Activated CD4-positive, alpha-beta T cell treated with anti-CD3 and anti-CD28 coated beads, Interleukin-2, amount 10 ng/mL, durations not matched to agents 7 days and 5 days (primary cell): ENCODE measurements around the gene ANKRD66. TPM values are rescaled to one million over a fixed set of nuclear protein-coding genes. Genes with fewer than 3 reads are reported as not detected.
"Not testable (repeated sequence)": the region's sequence is repeated elsewhere in the genome, so short reads cannot be mapped to it uniquely, and the experiment has no call there.

ENCODE experiments used
- CTCF ChIA-PET: fragments of 350-600 bp; sonication (Branson Sonifier 250); formaldehyde crosslinking; loops from one replicate; lab custom pipeline; 2021; ENCODE audit warnings: antibody characterized with exemption; lab: Charles Lee
- POLR2A ChIA-PET: fragments of 350-600 bp; sonication (Branson Sonifier 250); formaldehyde crosslinking; loops from one replicate; lab custom pipeline; 2021; ENCODE audit warnings: antibody characterized with exemption; lab: Charles Lee
- DNase-seq: peaks from one replicate; pipeline ENCODE4 v3.0.0-alpha.2; 2020
- H3K27ac Mint-ChIP-seq: one replicate; pipeline ENCODE4 v1.8.0; 2021; ENCODE audit warnings: mild to moderate bottlenecking, moderate library complexity, mixed read lengths
- H3K27me3 Mint-ChIP-seq: one replicate; pipeline ENCODE4 v1.8.0; 2021; ENCODE audit warnings: mixed read lengths
- H3K36me3 Mint-ChIP-seq: one replicate; pipeline ENCODE4 v1.8.0; 2021; ENCODE audit warnings: low read depth, mixed read lengths
- H3K4me1 Mint-ChIP-seq: one replicate; pipeline ENCODE4 v1.8.0; 2021; ENCODE audit warnings: mixed read lengths
- H3K4me3 Mint-ChIP-seq: one replicate; pipeline ENCODE4 v1.8.0; 2021; ENCODE audit warnings: mild to moderate bottlenecking, moderate library complexity, mixed read lengths
- H3K9me3 Mint-ChIP-seq: one replicate; pipeline ENCODE4 v1.8.0; 2021; ENCODE audit warnings: mixed read lengths
- total RNA-seq, 2 experiments: library from RNA; stranded (reverse); gene quantifications; one replicate each; pipeline ENCODE4 v1.2.3, GENCODE V29; 2021

The ANKRD66 gene
- total RNA-seq, 2 experiments from 2014 or later = not detected

GRCh38 chr6:46758960-46759753 is 12.4 kb downstream of the ANKRD66 start:
- CTCF ChIA-PET = no interaction called here
- H3K4me3 Mint-ChIP-seq = no peak overlapping the region
- no peaks in the 10 kb centered on the region for H3K36me3 Mint-ChIP-seq
- POLR2A ChIA-PET = no interaction called here
- no peaks in the 10 kb centered on the region for H3K9me3 Mint-ChIP-seq
- no peak overlapping the region for H3K27ac Mint-ChIP-seq
- H3K27me3 Mint-ChIP-seq = no peaks in the 10 kb centered on the region
- no peaks in the 10 kb centered on the region for H3K4me1 Mint-ChIP-seq
- DNase-seq = no peak

DNA sequence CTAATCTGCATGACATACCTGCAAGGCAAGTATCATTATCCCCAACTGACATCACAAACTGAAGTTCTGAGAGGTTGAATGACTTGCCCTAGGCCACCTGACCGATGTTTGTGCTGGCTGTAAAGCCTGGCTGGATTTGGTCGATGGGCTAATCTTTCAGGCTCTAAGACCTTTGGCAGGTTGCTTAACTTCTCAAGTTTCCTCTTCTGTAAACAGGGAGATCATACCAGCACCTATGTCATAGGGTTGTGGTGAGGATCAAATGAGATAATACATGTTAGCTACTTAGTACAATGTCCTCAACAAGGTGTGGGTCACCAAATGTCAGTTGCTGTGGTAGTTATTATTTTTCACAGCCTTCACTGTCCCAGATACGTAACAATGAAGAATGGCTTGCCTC is 14.2 kb downstream of the ANKRD66 start:
- ChIA-PET POLR2A (no interaction called here), CTCF (no interaction called here)
- DNase-seq = no peak
- Mint-ChIP-seq H3K4me1 (no peaks in the 10 kb centered on the region), H3K27ac (no peak overlapping the region), H3K9me3 (no peaks in the 10 kb centered on the region), H3K27me3 (no peaks in the 10 kb centered on the region), H3K36me3 (no peaks in the 10 kb centered on the region), H3K4me3 (no peak overlapping the region)

DNA sequence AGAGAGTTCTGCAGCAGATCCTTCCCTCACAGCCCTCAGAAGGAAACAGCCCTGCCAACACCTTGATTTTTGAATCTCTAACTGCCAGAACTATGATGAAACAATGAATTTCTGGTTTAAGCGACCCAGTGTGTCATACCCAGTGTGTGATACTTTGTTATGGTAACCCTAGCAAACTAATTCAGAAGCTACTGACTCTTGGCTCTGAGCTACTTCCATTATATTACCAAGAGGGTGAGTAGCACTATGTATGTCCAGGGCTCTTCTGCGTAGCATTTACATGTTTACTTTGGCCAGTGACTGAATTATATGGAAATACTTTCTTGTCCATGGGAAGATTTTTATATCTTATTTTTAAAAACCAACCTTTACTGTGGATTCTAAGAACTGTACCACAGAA is 16.7 kb downstream of the ANKRD66 start:
- no peak for DNase-seq
- H3K27me3 Mint-ChIP-seq = peaks cover 3% of the 10 kb centered on the region
- H3K4me3 Mint-ChIP-seq = no peak overlapping the region
- POLR2A ChIA-PET = no interaction called here
- no peaks in the 10 kb centered on the region for H3K9me3 Mint-ChIP-seq
- H3K36me3 Mint-ChIP-seq = no peaks in the 10 kb centered on the region
- no peak overlapping the region for H3K27ac Mint-ChIP-seq
- no peaks in the 10 kb centered on the region for H3K4me1 Mint-ChIP-seq
- CTCF ChIA-PET = no interaction called here

- H3K9me3 Mint-ChIP-seq, H3K4me1 Mint-ChIP-seq, H3K4me3 Mint-ChIP-seq, H3K36me3 Mint-ChIP-seq, CTCF ChIA-PET, POLR2A ChIA-PET, H3K27ac Mint-ChIP-seq, DNase-seq, H3K27me3 Mint-ChIP-seq: not testable (repeated sequence)
These were observed 17.5 kb downstream of the ANKRD66 start for GRCh38 chr6:46764280-46764679.

DNA sequence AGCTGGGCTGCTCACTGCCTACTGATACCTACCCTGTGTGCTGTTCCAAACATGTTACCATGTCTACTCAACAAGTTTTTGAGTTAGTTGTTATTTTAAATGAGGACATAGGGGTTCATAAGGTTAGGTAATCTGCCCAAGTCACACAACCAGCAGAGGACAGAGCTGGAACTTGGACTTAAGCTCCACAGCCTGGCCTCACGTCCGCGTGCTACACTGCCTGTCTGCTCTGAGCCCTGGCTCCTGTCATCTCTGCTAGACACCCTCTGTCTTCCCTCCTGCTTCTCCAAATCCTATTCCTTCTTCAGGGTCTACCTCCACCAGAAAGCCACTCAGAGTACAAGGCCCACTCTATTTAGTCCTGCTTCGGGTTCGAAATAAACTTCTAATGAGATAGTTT is 18.2 kb downstream of the ANKRD66 start:
- H3K9me3 Mint-ChIP-seq = no peaks in the 10 kb centered on the region
- ChIA-PET POLR2A (no interaction called here), CTCF (no interaction called here)
- H3K36me3 Mint-ChIP-seq = no peaks in the 10 kb centered on the region
- DNase-seq = no peak
- H3K4me3 Mint-ChIP-seq = no peak overlapping the region
- no peaks in the 10 kb centered on the region for H3K4me1 Mint-ChIP-seq
- peaks cover 8% of the 10 kb centered on the region for H3K27me3 Mint-ChIP-seq
- H3K27ac Mint-ChIP-seq = no peak overlapping the region

GRCh38 chr6:46772016-46772415 is 25.3 kb downstream of the ANKRD66 start:
- Mint-ChIP-seq H3K27ac (no peak overlapping the region), H3K4me3 (no peak overlapping the region), H3K36me3 (no peaks in the 10 kb centered on the region), H3K9me3 (no peaks in the 10 kb centered on the region), H3K27me3 (peaks cover 9% of the 10 kb centered on the region), H3K4me1 (no peaks in the 10 kb centered on the region)
- no peak for DNase-seq
- CTCF ChIA-PET = interaction anchor here (0.9 kb wide), 1 partner anchor 17 kb away, joined by 3 read pairs; no protein-coding TSS in a partner anchor
- POLR2A ChIA-PET = no interaction called here

DNA sequence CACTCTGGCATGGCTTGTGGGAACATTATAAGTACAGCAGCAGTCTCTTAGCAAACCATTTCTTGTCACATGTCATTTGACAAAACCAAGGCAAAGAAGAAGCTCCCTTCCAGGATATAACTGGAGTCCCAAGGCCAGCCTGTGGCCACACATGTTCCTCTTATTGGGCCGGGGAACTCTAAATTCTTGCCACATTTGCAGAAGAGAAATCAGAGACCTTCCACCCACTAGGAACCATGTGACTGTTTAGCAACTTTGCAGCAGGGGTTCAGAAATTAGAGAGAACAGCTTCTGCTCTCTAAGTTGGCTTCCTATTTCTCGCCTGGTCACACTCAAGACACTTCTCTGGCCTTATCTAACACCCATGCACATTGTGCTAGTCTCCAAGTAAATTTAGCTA is 26.0 kb downstream of the ANKRD66 start:
- H3K27me3 Mint-ChIP-seq = peaks cover 7% of the 10 kb centered on the region

GRCh38 chr6:46773201-46773855 is 26.6 kb downstream of the ANKRD66 start:
- Mint-ChIP-seq H3K27ac (no peak overlapping the region), H3K4me1 (no peaks in the 10 kb centered on the region), H3K9me3 (no peaks in the 10 kb centered on the region), H3K36me3 (no peaks in the 10 kb centered on the region), H3K4me3 (no peak overlapping the region), H3K27me3 (peaks cover 6% of the 10 kb centered on the region)
- ChIA-PET POLR2A (no interaction called here), CTCF (interaction anchor here (0.9 kb wide), 1 partner anchor 15 kb away, joined by 3 read pairs; no protein-coding TSS in a partner anchor)
- DNase-seq = no peak

More for the DNA sequence above, 26.0 kb downstream of the ANKRD66 start:
- POLR2A ChIA-PET = no interaction called here
- DNase-seq = no peak
- CTCF ChIA-PET = interaction anchor here (0.9 kb wide), 1 partner anchor 16 kb away, joined by 3 read pairs; no protein-coding TSS in a partner anchor
- H3K4me3 Mint-ChIP-seq = no peak overlapping the region
- H3K4me1 Mint-ChIP-seq = no peaks in the 10 kb centered on the region
- no peaks in the 10 kb centered on the region for H3K9me3 Mint-ChIP-seq
- H3K27ac Mint-ChIP-seq = no peak overlapping the region
- H3K36me3 Mint-ChIP-seq = no peaks in the 10 kb centered on the region

GRCh38 chr6:46774736-46775135 is 28.0 kb downstream of the ANKRD66 start:
- H3K36me3 Mint-ChIP-seq, CTCF ChIA-PET, H3K9me3 Mint-ChIP-seq, H3K27ac Mint-ChIP-seq, H3K27me3 Mint-ChIP-seq, H3K4me3 Mint-ChIP-seq, H3K4me1 Mint-ChIP-seq, DNase-seq, POLR2A ChIA-PET: not testable (repeated sequence)

DNA sequence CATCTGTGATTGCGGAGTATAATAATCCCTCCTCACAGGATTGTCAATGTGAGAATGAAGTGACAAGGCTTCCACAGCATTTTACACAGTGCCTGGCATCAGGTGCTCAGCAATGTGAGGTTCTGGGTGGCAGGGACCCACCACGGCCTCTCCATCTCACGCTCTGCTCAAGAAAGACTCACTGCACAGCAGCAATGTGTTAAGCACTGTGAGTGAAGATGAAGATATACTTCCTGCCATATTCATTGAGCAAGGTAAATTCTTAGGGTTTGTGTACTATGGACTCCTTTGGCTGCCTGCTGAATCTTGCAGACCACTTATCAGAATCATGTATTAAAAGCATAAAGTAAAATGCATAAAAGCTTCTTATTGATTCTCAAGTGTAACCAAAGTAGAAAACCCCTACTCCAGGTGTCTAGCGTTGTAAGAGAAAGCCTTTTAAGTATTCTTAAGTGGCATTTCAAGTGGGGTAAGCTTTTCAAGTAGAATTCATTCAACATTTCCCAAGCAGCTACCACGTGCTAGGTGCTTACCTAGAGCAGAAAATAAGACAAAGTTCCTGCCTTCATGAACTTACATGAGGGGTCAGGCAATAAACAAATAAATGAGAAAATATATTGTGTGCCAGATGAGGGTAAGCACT is 29.5 kb downstream of the ANKRD66 start:
- ChIA-PET CTCF (no interaction called here), POLR2A (no interaction called here)
- Mint-ChIP-seq H3K4me3 (no peak overlapping the region), H3K27ac (no peak overlapping the region), H3K9me3 (no peaks in the 10 kb centered on the region), H3K27me3 (no peaks in the 10 kb centered on the region), H3K4me1 (no peaks in the 10 kb centered on the region), H3K36me3 (no peaks in the 10 kb centered on the region)
- no peak for DNase-seq

DNA sequence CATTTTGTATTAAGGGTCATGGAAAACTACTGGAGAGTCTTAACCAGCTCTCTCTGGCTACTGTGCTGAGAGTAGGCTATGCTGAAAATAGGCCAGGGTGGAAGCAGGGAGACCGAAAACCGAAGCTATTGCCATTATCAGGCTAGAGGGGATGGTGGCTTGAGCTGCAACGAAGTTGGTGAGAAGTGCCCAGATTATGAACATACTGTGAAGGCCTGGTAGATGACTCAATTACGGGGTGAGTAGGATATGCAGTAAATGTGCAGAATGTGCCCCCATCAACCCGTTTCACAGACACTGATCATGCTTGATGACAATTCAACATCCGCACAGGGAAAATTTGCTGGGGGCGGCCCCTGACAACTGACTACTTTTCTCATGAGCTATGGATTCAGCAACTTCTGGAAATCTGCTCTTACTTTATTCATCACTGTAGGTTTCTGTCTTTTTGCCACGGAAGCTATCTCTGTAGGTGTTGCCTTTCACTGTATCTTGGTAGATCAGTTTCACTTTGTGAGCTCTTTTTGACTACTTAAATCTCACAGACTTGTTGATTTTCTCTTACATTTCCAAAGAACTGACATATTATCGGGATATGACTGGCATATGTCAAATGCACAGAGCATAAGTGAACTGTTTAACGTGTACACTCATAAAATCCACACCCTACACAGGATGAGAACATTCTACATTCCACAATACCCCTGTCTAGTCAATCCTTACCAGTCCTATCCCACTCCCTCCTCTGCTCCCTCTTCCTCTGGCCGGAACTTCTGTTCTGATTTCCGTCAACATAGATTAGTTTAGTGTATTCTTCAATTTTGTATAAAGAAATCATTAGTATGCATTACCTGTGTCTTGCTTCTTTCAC is 31.0 kb downstream of the ANKRD66 start:
- no peaks in the 10 kb centered on the region for H3K36me3 Mint-ChIP-seq
- DNase-seq = no peak
- ChIA-PET POLR2A (no interaction called here), CTCF (interaction anchor here (1.3 kb wide), 1 partner anchor 10 kb away, joined by 3 read pairs; no protein-coding TSS in a partner anchor)
- H3K4me3 Mint-ChIP-seq = no peak overlapping the region
- H3K27ac Mint-ChIP-seq = no peak overlapping the region
- H3K9me3 Mint-ChIP-seq = no peaks in the 10 kb centered on the region
- no peaks in the 10 kb centered on the region for H3K4me1 Mint-ChIP-seq
- no peaks in the 10 kb centered on the region for H3K27me3 Mint-ChIP-seq

- ChIA-PET POLR2A (no interaction called here), CTCF (no interaction called here)
- Mint-ChIP-seq H3K27ac (no peak overlapping the region), H3K9me3 (no peaks in the 10 kb centered on the region), H3K4me1 (no peaks in the 10 kb centered on the region), H3K4me3 (no peak overlapping the region), H3K36me3 (no peaks in the 10 kb centered on the region), H3K27me3 (no peaks in the 10 kb centered on the region)
- peak; percentile 36 for DNase-seq
These were observed 35.0 kb downstream of the ANKRD66 start for GRCh38 chr6:46781478-46782378.
